Endothelial cell of umbilical vein (primary cell): ENCODE data around the gene DSE.

ENCODE experiments used
- CTCF ChIP-seq, 2 donors: IDR thresholded peaks; 1 replicate in 1 of 2; 2 replicates in 1 of 2; pipeline ENCODE4 v1.5.1; 2011; ENCODE audit warnings: low read length in 2 of 2, mild to moderate bottlenecking in 2 of 2, moderate library complexity in 2 of 2, control low read depth in 1 of 2, inconsistent platforms in 1 of 2, low read depth in 1 of 2; ENCODE audit not compliant: insufficient read depth in 1 of 2; ENCODE audit errors: extremely low read depth in 1 of 2
- EZH2 ChIP-seq: IDR thresholded peaks from 2 replicates; pipeline ENCODE4 v1.6.1; 2012; ENCODE audit warnings: borderline replicate concordance, low read depth, mild to moderate bottlenecking, moderate library complexity, low read length, inconsistent platforms; ENCODE audit not compliant: severe bottlenecking
- GATA2 ChIP-seq: IDR thresholded peaks from 2 replicates; pipeline ENCODE4 v1.7.0; 2011; ENCODE audit warnings: low read depth, mild to moderate bottlenecking, moderate library complexity, mixed read lengths, low read length; ENCODE audit not compliant: insufficient read length, insufficient read depth
- MAX ChIP-seq: IDR thresholded peaks from 2 replicates; pipeline ENCODE4 v1.6.1; 2011; ENCODE audit not compliant: insufficient read depth, insufficient read length
- MYC ChIP-seq: IDR thresholded peaks from one replicate; pipeline ENCODE4 v1.6.1; 2011; ENCODE audit warnings: mild to moderate bottlenecking, low read depth, low read length
- POLR2A ChIP-seq: IDR thresholded peaks from 2 replicates; pipeline ENCODE4 v1.6.1; 2012; ENCODE audit warnings: low read depth, mild to moderate bottlenecking, control low read depth, low read length
- POLR2AphosphoS5 ChIP-seq: IDR thresholded peaks from 2 replicates; pipeline ENCODE4 v1.6.1; 2012; ENCODE audit warnings: low read depth, mild to moderate bottlenecking, control low read depth, low read length, moderate library complexity; ENCODE audit not compliant: insufficient read depth

- TF ChIP-seq CTCF (IDR thresholded peaks at IDR 0.05; ENCODE audit: extremely low read depth in 1 of 2, insufficient read depth in 1 of 2, low read depth in 1 of 2, low read length in 2 of 2) (no peak), POLR2A (no peak), POLR2AphosphoS5 (no peak), MYC (no peak), MAX (no peak), GATA2 (no peak), EZH2 (no peak)
Observed at GRCh38 chr6:116371120-116371917, 572 bp downstream of the DSE start.
